K562 treated with DMSO at 1 percent for 48 hours (cell line): ENCODE results near the gene POLR2B. TPM values are rescaled to one million over a fixed set of nuclear protein-coding genes. Genes with fewer than 3 reads are reported as not detected.

ENCODE experiments used
- total RNA-seq: library from RNA; unstranded; fragments of 300-600 nt; gene quantifications from 2 replicates; pipeline ENCODE4 v1.2.3, GENCODE V29; 2022; ENCODE audit warnings: low replicate concordance; ENCODE audit errors: extremely low read depth

Gene POLR2B
- total RNA-seq = not detected in 2 replicates

GRCh38 chr4:56978750-56979303 is at the start of gene POLR2B:
POLR2B (plus strand) TSS chr4:56978896; CDS start chr4:56978986, 90 bp downstream.

GRCh38 chr4:56977321-56978012 is 1.2 kb upstream of the POLR2B start, which contains the start of gene NOA1:
NOA1 (minus strand) TSS chr4:56977606; CDS start chr4:56977585, 21 bp downstream.

Other genes starting within 250 kb of the POLR2B start
- gene SPINK2, start 157.2 kb upstream of the POLR2B start, total RNA-seq = not detected in 2 replicates
- not detected in 2 replicates for gene REST, start 71.0 kb upstream of the POLR2B start, total RNA-seq
- gene NOA1, start 1.3 kb upstream of the POLR2B start, total RNA-seq = 144 TPM in 1 of 2 replicates, not detected in the other
- not detected in 2 replicates for gene IGFBP7, start 131.5 kb downstream of the POLR2B start, total RNA-seq